HepG2 (cell line): Measurements from ENCODE around the gene SPC24. TPM values are rescaled to one million over a fixed set of nuclear protein-coding genes. Genes with fewer than 3 reads are reported as not detected.
A peak's percentile ranks its signal among the peaks of the same experiment; 100 is the strongest.

Experiments
- AGO1 ChIP-seq: fragments of 200-400 bp; formaldehyde crosslinking; IDR thresholded peaks from 2 replicates; pipeline ENCODE4 v1.6.1; 2017; ENCODE audit warnings: mild to moderate bottlenecking, low read depth, low read length, moderate library complexity; ENCODE audit not compliant: poor library complexity, severe bottlenecking
- AGO2 ChIP-seq: fragments of 200-400 bp; formaldehyde crosslinking; optimal IDR thresholded peaks from 2 replicates; pipeline ENCODE3; 2017; ENCODE audit warnings: mild to moderate bottlenecking, low read depth, low read length, moderate library complexity
- ARNTL ChIP-seq: sonication (generic); formaldehyde crosslinking; IDR thresholded peaks from 2 replicates; pipeline ENCODE4 v1.4.0; 2020; ENCODE audit warnings: mild to moderate bottlenecking, missing genetic modification reagents
- CCDC6 ChIP-seq: sonication (generic); formaldehyde crosslinking; IDR thresholded peaks from 2 replicates; pipeline ENCODE4 v1.8.1; 2022; ENCODE audit warnings: mild to moderate bottlenecking, missing genetic modification reagents, moderate library complexity
- PCBP1 ChIP-seq: fragments of 200-400 bp; formaldehyde crosslinking; IDR thresholded peaks from 2 replicates; pipeline ENCODE4 v1.6.1; 2017; ENCODE audit warnings: mild to moderate bottlenecking, low read depth, low read length, borderline replicate concordance
- POLR2AphosphoS2 ChIP-seq: IDR thresholded peaks from 2 replicates; pipeline ENCODE4 v1.6.1; 2011; ENCODE audit warnings: low read depth, low read length, improper control_type of control experiment
- RBFOX2 ChIP-seq: fragments of 200-400 bp; formaldehyde crosslinking; IDR thresholded peaks from 2 replicates; pipeline ENCODE4 v1.6.1; 2017; ENCODE audit warnings: low read depth, mild to moderate bottlenecking, low read length
- RBM22 ChIP-seq: fragments of 200-400 bp; formaldehyde crosslinking; optimal IDR thresholded peaks from 2 replicates; pipeline ENCODE3; 2017; ENCODE audit warnings: mild to moderate bottlenecking, low read length, moderate library complexity
- ZNF10 ChIP-seq: sonication (generic); formaldehyde crosslinking; IDR thresholded peaks from 2 replicates; pipeline ENCODE4 v1.4.0; 2020; ENCODE audit warnings: mild to moderate bottlenecking, low read depth, missing genetic modification reagents, borderline replicate concordance
- ZNF136 ChIP-seq: sonication (generic); formaldehyde crosslinking; IDR thresholded peaks from 2 replicates; pipeline ENCODE4 v1.8.1; 2022; ENCODE audit warnings: low read depth, mild to moderate bottlenecking, moderate library complexity, missing genetic modification reagents
- ZNF138 ChIP-seq: sonication (generic); formaldehyde crosslinking; IDR thresholded peaks from 2 replicates; pipeline ENCODE4 v1.5.0; 2020; ENCODE audit warnings: mild to moderate bottlenecking, low read depth, missing genetic modification reagents
- ZNF331 ChIP-seq: sonication (generic); formaldehyde crosslinking; IDR thresholded peaks from 2 replicates; pipeline ENCODE4 v1.4.0; 2020; ENCODE audit warnings: missing genetic modification reagents
- ZNF337 ChIP-seq: sonication (generic); formaldehyde crosslinking; IDR thresholded peaks from 2 replicates; pipeline ENCODE4 v1.5.1; 2020; ENCODE audit warnings: missing genetic modification reagents, low read depth, mild to moderate bottlenecking, borderline replicate concordance
- ZNF383 ChIP-seq: sonication (generic); formaldehyde crosslinking; IDR thresholded peaks from 2 replicates; pipeline ENCODE4 v1.4.0; 2020; ENCODE audit warnings: missing genetic modification reagents, mild to moderate bottlenecking, borderline replicate concordance
- ZNF619 ChIP-seq: sonication (generic); formaldehyde crosslinking; IDR thresholded peaks from 2 replicates; pipeline ENCODE4 v1.4.0; 2020; ENCODE audit warnings: mild to moderate bottlenecking, missing genetic modification reagents
- ZNF788 ChIP-seq: sonication (generic); formaldehyde crosslinking; IDR thresholded peaks from 2 replicates; pipeline ENCODE4 v1.5.0; 2020; ENCODE audit warnings: mild to moderate bottlenecking, missing genetic modification reagents, borderline replicate concordance
- polyA plus RNA-seq, 8 experiments: library from polyadenylated mRNA; depleted of rRNA in 3 of 8; stranded (reverse) in 7 of 8; unstranded in 1 of 8; fragments of >200 nt; fragmentation: Illumina TruSeq in 4 of 8; extraction: Trizol in 4 of 8; gene quantifications; 2 replicates each; pipeline versions ENCODE4 v1.2.1 to v1.2.3, GENCODE V29; 2011 to 2016; ENCODE audit warnings: low read depth in 4 of 8, missing spikeins in 1 of 8, mixed read lengths in 1 of 8; ENCODE audit not compliant: insufficient read depth in 1 of 8
- total RNA-seq, 5 experiments: library from RNA; depleted of rRNA; stranded (reverse); fragments of >200 nt; fragmentation: Illumina TruSeq; extraction: Trizol; gene quantifications; 2 replicates each; pipeline ENCODE4 v1.2.3, GENCODE V29; 2016; ENCODE audit warnings: low read depth in 1 of 5
- TF ChIP-seq, protein P1 (sequence below): sonication (generic); formaldehyde crosslinking; conservative IDR thresholded peaks from 2 replicates; pipeline ENCODE4 v1.5.0; 2020; ENCODE audit warnings: missing genetic modification reagents
- TF ChIP-seq, protein P2 (sequence below): sonication (generic); formaldehyde crosslinking; IDR thresholded peaks from 2 replicates; pipeline ENCODE4 v1.8.1; 2023; ENCODE audit warnings: missing genetic modification reagents, inconsistent platforms, borderline replicate concordance
- TF ChIP-seq, protein P3 (sequence below): sonication (generic); formaldehyde crosslinking; IDR thresholded peaks from 2 replicates; pipeline ENCODE4 v1.5.1; 2020; ENCODE audit warnings: mild to moderate bottlenecking, missing genetic modification reagents, moderate library complexity

SPC24 gene
- total and polyA plus RNA-seq, 2 of the 13 experiments (the other 11 are each of a cell fraction or from before 2014, with no cell fraction given): 10.0 to 46.2 TPM

DNA sequence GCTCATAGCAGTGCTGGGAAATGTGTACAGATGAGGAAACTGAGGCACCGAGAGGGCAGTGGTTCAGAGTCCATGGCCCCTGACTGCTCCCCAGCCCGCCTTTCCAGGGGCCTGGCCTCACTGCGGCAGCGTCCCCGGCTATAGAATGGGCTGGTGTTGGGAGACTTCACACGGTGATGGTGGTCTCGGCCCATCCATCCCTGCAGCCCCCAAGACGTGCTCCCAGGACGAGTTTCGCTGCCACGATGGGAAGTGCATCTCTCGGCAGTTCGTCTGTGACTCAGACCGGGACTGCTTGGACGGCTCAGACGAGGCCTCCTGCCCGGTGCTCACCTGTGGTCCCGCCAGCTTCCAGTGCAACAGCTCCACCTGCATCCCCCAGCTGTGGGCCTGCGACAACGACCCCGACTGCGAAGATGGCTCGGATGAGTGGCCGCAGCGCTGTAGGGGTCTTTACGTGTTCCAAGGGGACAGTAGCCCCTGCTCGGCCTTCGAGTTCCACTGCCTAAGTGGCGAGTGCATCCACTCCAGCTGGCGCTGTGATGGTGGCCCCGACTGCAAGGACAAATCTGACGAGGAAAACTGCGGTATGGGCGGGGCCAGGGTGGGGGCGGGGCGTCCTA is 50.5 kb downstream of the SPC24 start (continued):
- TF ChIP-seq PCBP1 (no peak), CCDC6 (no peak), RBFOX2 (peak; percentile 83), ZNF337 (CRISPR knock-in tag) (no peak), RBM22 (peak; percentile 96), ZNF383 (CRISPR knock-in tag) (no peak), ZNF138 (no peak), AGO2 (peak; percentile 93), ZNF788 (CRISPR knock-in tag) (no peak), AGO1 (peak; percentile 98), ZNF136 (CRISPR knock-in tag) (no peak), POLR2AphosphoS2 (peak; percentile 66; the same call in 1 of the 2 replicates), ZNF331 (CRISPR knock-in tag) (no peak), ZNF619 (no peak), ZNF10 (CRISPR knock-in tag) (no peak), ARNTL (CRISPR knock-in tag) (no peak)
- TF ChIP-seq, protein P1, sequence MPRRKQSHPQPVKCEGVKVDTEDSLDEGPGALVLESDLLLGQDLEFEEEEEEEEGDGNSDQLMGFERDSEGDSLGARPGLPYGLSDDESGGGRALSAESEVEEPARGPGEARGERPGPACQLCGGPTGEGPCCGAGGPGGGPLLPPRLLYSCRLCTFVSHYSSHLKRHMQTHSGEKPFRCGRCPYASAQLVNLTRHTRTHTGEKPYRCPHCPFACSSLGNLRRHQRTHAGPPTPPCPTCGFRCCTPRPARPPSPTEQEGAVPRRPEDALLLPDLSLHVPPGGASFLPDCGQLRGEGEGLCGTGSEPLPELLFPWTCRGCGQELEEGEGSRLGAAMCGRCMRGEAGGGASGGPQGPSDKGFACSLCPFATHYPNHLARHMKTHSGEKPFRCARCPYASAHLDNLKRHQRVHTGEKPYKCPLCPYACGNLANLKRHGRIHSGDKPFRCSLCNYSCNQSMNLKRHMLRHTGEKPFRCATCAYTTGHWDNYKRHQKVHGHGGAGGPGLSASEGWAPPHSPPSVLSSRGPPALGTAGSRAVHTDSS (CRISPR knock-in tag): no peak
- TF ChIP-seq, protein P2, sequence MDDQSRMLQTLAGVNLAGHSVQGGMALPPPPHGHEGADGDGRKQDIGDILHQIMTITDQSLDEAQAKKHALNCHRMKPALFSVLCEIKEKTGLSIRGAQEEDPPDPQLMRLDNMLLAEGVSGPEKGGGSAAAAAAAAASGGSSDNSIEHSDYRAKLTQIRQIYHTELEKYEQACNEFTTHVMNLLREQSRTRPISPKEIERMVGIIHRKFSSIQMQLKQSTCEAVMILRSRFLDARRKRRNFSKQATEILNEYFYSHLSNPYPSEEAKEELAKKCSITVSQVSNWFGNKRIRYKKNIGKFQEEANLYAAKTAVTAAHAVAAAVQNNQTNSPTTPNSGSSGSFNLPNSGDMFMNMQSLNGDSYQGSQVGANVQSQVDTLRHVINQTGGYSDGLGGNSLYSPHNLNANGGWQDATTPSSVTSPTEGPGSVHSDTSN (CRISPR knock-in tag): no peak
- TF ChIP-seq, protein P3, sequence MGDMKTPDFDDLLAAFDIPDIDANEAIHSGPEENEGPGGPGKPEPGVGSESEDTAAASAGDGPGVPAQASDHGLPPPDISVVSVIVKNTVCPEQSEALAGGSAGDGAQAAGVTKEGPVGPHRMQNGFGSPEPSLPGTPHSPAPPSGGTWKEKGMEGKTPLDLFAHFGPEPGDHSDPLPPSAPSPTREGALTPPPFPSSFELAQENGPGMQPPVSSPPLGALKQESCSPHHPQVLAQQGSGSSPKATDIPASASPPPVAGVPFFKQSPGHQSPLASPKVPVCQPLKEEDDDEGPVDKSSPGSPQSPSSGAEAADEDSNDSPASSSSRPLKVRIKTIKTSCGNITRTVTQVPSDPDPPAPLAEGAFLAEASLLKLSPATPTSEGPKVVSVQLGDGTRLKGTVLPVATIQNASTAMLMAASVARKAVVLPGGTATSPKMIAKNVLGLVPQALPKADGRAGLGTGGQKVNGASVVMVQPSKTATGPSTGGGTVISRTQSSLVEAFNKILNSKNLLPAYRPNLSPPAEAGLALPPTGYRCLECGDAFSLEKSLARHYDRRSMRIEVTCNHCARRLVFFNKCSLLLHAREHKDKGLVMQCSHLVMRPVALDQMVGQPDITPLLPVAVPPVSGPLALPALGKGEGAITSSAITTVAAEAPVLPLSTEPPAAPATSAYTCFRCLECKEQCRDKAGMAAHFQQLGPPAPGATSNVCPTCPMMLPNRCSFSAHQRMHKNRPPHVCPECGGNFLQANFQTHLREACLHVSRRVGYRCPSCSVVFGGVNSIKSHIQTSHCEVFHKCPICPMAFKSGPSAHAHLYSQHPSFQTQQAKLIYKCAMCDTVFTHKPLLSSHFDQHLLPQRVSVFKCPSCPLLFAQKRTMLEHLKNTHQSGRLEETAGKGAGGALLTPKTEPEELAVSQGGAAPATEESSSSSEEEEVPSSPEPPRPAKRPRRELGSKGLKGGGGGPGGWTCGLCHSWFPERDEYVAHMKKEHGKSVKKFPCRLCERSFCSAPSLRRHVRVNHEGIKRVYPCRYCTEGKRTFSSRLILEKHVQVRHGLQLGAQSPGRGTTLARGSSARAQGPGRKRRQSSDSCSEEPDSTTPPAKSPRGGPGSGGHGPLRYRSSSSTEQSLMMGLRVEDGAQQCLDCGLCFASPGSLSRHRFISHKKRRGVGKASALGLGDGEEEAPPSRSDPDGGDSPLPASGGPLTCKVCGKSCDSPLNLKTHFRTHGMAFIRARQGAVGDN (CRISPR knock-in tag): peak; percentile 8; the same call in 1 of the 2 replicates
- TF ChIP-seq, all 625 proteins: peak for 11
